Caco-2 (cell line): ENCODE measurements around the gene ALOXE3. TPM values are rescaled to one million over a fixed set of nuclear protein-coding genes. Genes with fewer than 3 reads are reported as not detected.
"Not testable (repeated sequence)": the region's sequence is repeated elsewhere in the genome, so short reads cannot be mapped to it uniquely, and the experiment has no call there.

ENCODE experiments used
- BruUV-seq: library from RNA; stranded (reverse); fragments of 400-500 nt; replicated peaks from 2 replicates; lab custom pipeline; 2021; lab: Mats Ljungman, UMichigan
- CTCF ChIA-PET: fragments of 300-600 bp; sonication (Branson Sonifier 250); formaldehyde crosslinking; loops from one replicate; lab custom pipeline; 2022; ENCODE audit warnings: antibody characterized with exemption; lab: Charles Lee
- POLR2A ChIA-PET: fragments of 300-600 bp; sonication (Branson Sonifier 250); formaldehyde crosslinking; loops from one replicate; lab custom pipeline; 2022; ENCODE audit warnings: antibody characterized with exemption; lab: Charles Lee
- DNase-seq, 2 experiments: peaks; one replicate each; pipeline versions ENCODE4 v3.0.0 to v3.0.0-alpha.2; 2020 to 2022
- H3K27me3 ChIP-seq: replicated peaks from 2 replicates; pipeline ENCODE4 v1.6.0; 2011; ENCODE audit warnings: low read length; ENCODE audit not compliant: control insufficient read depth, insufficient read depth
- H3K36me3 ChIP-seq: 2 replicates; pipeline ENCODE4 v1.5.1; 2011; ENCODE audit warnings: low read length; ENCODE audit not compliant: control insufficient read depth, insufficient read depth
- H3K4me1 ChIP-seq: fragments of 250-450 bp; sonication (Bioruptor Pico); 2 replicates; pipeline ENCODE4 v1.5.1; 2020; ENCODE audit warnings: mild to moderate bottlenecking
- H3K4me3 ChIP-seq: 2 replicates; pipeline ENCODE4 v1.5.1; 2011; ENCODE audit warnings: low read depth, mild to moderate bottlenecking, control low read depth, low read length
- H3K9me3 ChIP-seq: fragments of 250-450 bp; sonication (Bioruptor Pico); 2 replicates; pipeline ENCODE4 v1.5.1; 2020; ENCODE audit warnings: mild to moderate bottlenecking, moderate library complexity
- H3K27ac Mint-ChIP-seq: one replicate; pipeline ENCODE4 v1.8.0; 2022; ENCODE audit warnings: mixed read lengths; ENCODE audit not compliant: unreplicated experiment
- H3K27me3 Mint-ChIP-seq: one replicate; pipeline ENCODE4 v1.8.0; 2022; ENCODE audit warnings: mixed read lengths; ENCODE audit not compliant: insufficient read depth, unreplicated experiment
- H3K36me3 Mint-ChIP-seq: one replicate; pipeline ENCODE4 v1.8.0; 2022; ENCODE audit warnings: mild to moderate bottlenecking, mixed read lengths; ENCODE audit not compliant: insufficient read depth, unreplicated experiment
- H3K4me1 Mint-ChIP-seq: one replicate; pipeline ENCODE4 v1.8.0; 2022; ENCODE audit warnings: low read depth, mixed read lengths; ENCODE audit not compliant: unreplicated experiment
- H3K4me3 Mint-ChIP-seq: one replicate; pipeline ENCODE4 v1.8.0; 2022; ENCODE audit warnings: mild to moderate bottlenecking, moderate library complexity, mixed read lengths; ENCODE audit not compliant: unreplicated experiment
- H3K9me3 Mint-ChIP-seq: one replicate; pipeline ENCODE4 v1.8.0; 2022; ENCODE audit warnings: mixed read lengths; ENCODE audit not compliant: unreplicated experiment
- CTCF ChIP-seq, 2 experiments: fragments of 200-600 bp in 1 of 2; IDR thresholded peaks; 1 replicate in 1 of 2; 2 replicates in 1 of 2; pipeline versions ENCODE4 v1.5.1 to v1.8.0; 2011 to 2022; ENCODE audit warnings: antibody characterized with exemption in 1 of 2, control low read depth in 1 of 2, inconsistent platforms in 1 of 2, low read depth in 1 of 2, low read length in 1 of 2, mild to moderate bottlenecking in 1 of 2, moderate library complexity in 1 of 2; ENCODE audit not compliant: insufficient read depth in 1 of 2, severe bottlenecking in 1 of 2, unreplicated experiment in 1 of 2
- intact Hi-C: fragments of 100-400 bp; cut with micrococcal nuclease; formaldehyde crosslinking; loops from one replicate; pipeline ENCODE4 v1.10.0; 2022; ENCODE audit not compliant: unreplicated experiment
- total RNA-seq: library from RNA; stranded (reverse); gene quantifications from 2 replicates; pipeline ENCODE4 v1.2.3, GENCODE V29; 2022

Gene ALOXE3
- total RNA-seq, 1 experiment from 2014 or later: not detected

- no peaks in the 10 kb centered on the region for H3K27me3 ChIP-seq
- ChIA-PET CTCF (interaction anchor here (0.8 to 1.2 kb wide), 4 partner anchors 16 to 50 kb away, joined by 3 to 6 read pairs (median 4); no protein-coding TSS in a partner anchor), POLR2A (no interaction called here)
- no peaks in the 10 kb centered on the region for H3K9me3 ChIP-seq
- no peaks in the 10 kb centered on the region for H3K36me3 ChIP-seq
- H3K4me3 Mint-ChIP-seq: no peak overlapping the region
- BruUV-seq: no TSS peak
- H3K9me3 Mint-ChIP-seq: no peaks in the 10 kb centered on the region
- H3K4me3 ChIP-seq: no peak overlapping the region; the same call in 1 of the 2 replicates
- H3K4me1 Mint-ChIP-seq: peaks cover 6% of the 10 kb centered on the region
- peak in 1 of 2 experiments; percentile 4 for TF ChIP-seq CTCF (IDR thresholded peaks at IDR 0.05; ENCODE audit: insufficient read depth in 1 of 2, low read depth in 1 of 2, low read length in 1 of 2, severe bottlenecking in 1 of 2, unreplicated experiment in 1 of 2)
- intact Hi-C loops: no loop called here
- no peak overlapping the region for H3K27ac Mint-ChIP-seq
- peaks cover 4% of the 10 kb centered on the region for H3K36me3 Mint-ChIP-seq
- H3K4me1 ChIP-seq: no peaks in the 10 kb centered on the region
- H3K27me3 Mint-ChIP-seq: peaks cover 3% of the 10 kb centered on the region
- DNase-seq: no peak
Measured at GRCh38 chr17:8110456-8110804, 7.9 kb downstream of the ALOXE3 start.

GRCh38 chr17:8109661-8110455, 8.5 kb downstream of the ALOXE3 start:
- Mint-ChIP-seq H3K27me3 (peaks cover 3% of the 10 kb centered on the region), H3K36me3 (peaks cover 4% of the 10 kb centered on the region), H3K4me1 (peaks cover 6% of the 10 kb centered on the region), H3K27ac (no peak overlapping the region), H3K9me3 (no peaks in the 10 kb centered on the region), H3K4me3 (peak overlapping the region; percentile 64)
- H3K27me3 ChIP-seq: no peaks in the 10 kb centered on the region
- CTCF ChIA-PET: interaction anchor here (0.9 to 1.2 kb wide), 3 partner anchors 16 to 49 kb away, joined by 3 to 6 read pairs (median 4); no protein-coding TSS in a partner anchor
- intact Hi-C loops: no loop called here
- no peaks in the 10 kb centered on the region for H3K36me3 ChIP-seq
- no peaks in the 10 kb centered on the region for H3K9me3 ChIP-seq
- peak overlapping the region; percentile 39 for H3K4me3 ChIP-seq
- H3K4me1 ChIP-seq: no peaks in the 10 kb centered on the region
- no TSS peak for BruUV-seq
- POLR2A ChIA-PET: no interaction called here
- peak; percentile 61 to 78 for DNase-seq
- TF ChIP-seq CTCF (IDR thresholded peaks at IDR 0.05; ENCODE audit: insufficient read depth in 1 of 2, low read depth in 1 of 2, low read length in 1 of 2, severe bottlenecking in 1 of 2, unreplicated experiment in 1 of 2): peak; percentile 64 to 80

DNA sequence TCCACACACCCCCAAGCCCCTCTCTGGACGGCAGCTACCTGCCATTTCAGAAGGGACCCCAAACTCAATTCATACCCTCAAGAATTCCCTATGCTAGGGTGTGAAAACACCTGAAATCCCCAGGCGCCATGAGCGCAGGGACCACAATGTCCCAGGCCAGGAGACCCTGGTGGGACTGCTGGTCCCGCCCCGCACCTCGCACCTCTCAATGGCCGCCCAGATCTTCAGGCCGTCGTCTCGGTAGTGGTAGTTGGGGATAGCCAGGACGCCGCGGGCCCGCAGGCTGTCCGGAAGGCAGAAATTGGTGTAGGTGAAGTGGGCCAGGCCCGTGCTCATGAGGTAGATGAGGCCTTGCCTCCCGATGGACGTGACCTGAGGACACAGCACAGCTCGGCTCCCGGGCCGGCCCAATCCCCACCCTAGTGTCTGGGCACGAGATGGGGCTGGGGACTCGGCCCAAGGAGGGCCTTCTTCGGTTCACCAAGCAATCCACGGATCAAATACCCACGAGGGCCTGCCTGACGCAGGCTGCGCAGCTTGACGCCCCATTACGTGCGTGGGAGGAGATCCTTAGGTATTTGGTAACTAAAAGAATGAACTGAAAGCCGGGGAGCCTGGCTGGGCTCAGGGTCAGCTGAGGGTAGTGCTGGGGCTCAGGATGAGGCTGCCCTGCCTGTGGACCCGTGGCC, 9.2 kb downstream of the ALOXE3 start:
- H3K9me3 Mint-ChIP-seq: no peaks in the 10 kb centered on the region
- ChIA-PET POLR2A (no interaction called here), CTCF (interaction anchor here (0.9 to 1.2 kb wide), 3 partner anchors 15 to 49 kb away, joined by 3 to 6 read pairs (median 4); no protein-coding TSS in a partner anchor)
- H3K36me3 Mint-ChIP-seq: peaks cover 4% of the 10 kb centered on the region
- no peaks in the 10 kb centered on the region for H3K27me3 ChIP-seq
- no peaks in the 10 kb centered on the region for H3K9me3 ChIP-seq
- no peak for TF ChIP-seq CTCF (IDR thresholded peaks at IDR 0.05; ENCODE audit: insufficient read depth in 1 of 2, low read depth in 1 of 2, low read length in 1 of 2, severe bottlenecking in 1 of 2, unreplicated experiment in 1 of 2)
- H3K27ac Mint-ChIP-seq: no peak overlapping the region
- peaks cover 6% of the 10 kb centered on the region for H3K4me1 Mint-ChIP-seq
- no peak overlapping the region for H3K4me3 ChIP-seq
- no peaks in the 10 kb centered on the region for H3K4me1 ChIP-seq
- no TSS peak for BruUV-seq
- H3K36me3 ChIP-seq: no peaks in the 10 kb centered on the region
- intact Hi-C loops: no loop called here
- peak overlapping the region; percentile 64 for H3K4me3 Mint-ChIP-seq
- DNase-seq: no peak
- H3K27me3 Mint-ChIP-seq: no peaks in the 10 kb centered on the region

GRCh38 chr17:8106980-8107379, 11.3 kb downstream of the ALOXE3 start:
- CTCF ChIA-PET, H3K36me3 Mint-ChIP-seq, intact Hi-C loops, H3K4me3 Mint-ChIP-seq, H3K36me3 ChIP-seq, BruUV-seq, H3K4me3 ChIP-seq, H3K27me3 ChIP-seq, POLR2A ChIA-PET, DNase-seq, H3K9me3 ChIP-seq, H3K9me3 Mint-ChIP-seq, H3K4me1 ChIP-seq, H3K27ac Mint-ChIP-seq, H3K4me1 Mint-ChIP-seq, H3K27me3 Mint-ChIP-seq: not testable (repeated sequence)
